ENCODE measurements around the gene MDH1B.
"Not testable (repeated sequence)": the region's sequence is repeated elsewhere in the genome, so short reads cannot be mapped to it uniquely, and the experiment has no call there.

GRCh38 chr2:206812471-206812870, 47.3 kb upstream of the MDH1B start:
- not testable (repeated sequence) for TF ChIP-seq EP300, POLR2A, CTCF, POLR2AphosphoS5 (IDR thresholded peaks at IDR 0.05)
